ENCODE data around the gene CYTH1. TPM values are rescaled to one million over a fixed set of nuclear protein-coding genes. Genes with fewer than 3 reads are reported as not detected.

CYTH1 gene
- total RNA-seq, 4 donors from 2014 or later: 50.0 to 139 (median 83.7) TPM

DNA sequence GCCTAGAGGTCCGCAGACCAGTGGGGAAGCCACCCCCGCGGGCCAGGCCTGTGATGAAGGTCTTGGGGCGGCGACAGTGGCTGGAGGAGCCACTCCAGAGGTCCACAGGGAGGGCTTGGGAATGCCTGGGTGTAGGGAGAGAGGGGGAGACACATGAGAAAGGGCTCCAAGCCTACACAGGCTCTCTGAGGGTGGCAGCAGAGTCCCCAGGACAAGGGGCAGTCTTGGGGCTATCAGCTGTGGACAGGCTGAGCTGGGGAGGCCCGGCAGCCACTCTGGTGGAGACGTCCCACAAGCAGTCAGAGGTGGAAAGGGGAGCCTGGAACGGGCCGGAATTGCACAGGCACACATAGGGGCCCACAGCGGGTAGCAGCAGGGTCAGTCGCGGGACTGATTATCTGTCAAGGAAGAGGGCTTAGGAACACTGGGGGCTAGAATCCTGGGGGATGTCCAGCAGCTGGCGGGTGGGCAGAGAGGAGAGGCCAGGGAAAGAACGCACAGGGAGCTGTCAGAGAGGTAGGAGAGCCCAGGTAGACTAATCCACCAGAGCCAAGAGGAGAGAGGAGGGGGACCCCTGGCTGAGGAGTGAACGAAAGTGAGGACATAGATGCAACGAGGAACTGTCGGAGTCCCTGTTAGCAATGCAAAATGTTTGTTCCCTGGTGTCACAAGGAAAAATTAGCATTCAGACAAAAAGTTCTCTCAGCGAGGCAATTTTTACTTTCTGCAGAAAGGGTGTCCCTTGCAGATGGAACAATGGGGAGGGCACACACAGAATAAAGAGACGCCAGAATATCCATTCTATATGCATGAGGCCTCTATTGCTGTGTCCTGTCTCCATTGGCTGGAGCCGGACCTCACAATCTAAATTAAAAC lies 111.0 kb downstream of the CYTH1 start:
- ATAC-seq (ENCODE audit: low FRiP score) (no peak), DNase-seq (ENCODE audit: low spot score) (no peak)
- TF ChIP-seq, protein P1, sequence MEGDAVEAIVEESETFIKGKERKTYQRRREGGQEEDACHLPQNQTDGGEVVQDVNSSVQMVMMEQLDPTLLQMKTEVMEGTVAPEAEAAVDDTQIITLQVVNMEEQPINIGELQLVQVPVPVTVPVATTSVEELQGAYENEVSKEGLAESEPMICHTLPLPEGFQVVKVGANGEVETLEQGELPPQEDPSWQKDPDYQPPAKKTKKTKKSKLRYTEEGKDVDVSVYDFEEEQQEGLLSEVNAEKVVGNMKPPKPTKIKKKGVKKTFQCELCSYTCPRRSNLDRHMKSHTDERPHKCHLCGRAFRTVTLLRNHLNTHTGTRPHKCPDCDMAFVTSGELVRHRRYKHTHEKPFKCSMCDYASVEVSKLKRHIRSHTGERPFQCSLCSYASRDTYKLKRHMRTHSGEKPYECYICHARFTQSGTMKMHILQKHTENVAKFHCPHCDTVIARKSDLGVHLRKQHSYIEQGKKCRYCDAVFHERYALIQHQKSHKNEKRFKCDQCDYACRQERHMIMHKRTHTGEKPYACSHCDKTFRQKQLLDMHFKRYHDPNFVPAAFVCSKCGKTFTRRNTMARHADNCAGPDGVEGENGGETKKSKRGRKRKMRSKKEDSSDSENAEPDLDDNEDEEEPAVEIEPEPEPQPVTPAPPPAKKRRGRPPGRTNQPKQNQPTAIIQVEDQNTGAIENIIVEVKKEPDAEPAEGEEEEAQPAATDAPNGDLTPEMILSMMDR (IDR thresholded peaks at IDR 0.05): no peak

DNA sequence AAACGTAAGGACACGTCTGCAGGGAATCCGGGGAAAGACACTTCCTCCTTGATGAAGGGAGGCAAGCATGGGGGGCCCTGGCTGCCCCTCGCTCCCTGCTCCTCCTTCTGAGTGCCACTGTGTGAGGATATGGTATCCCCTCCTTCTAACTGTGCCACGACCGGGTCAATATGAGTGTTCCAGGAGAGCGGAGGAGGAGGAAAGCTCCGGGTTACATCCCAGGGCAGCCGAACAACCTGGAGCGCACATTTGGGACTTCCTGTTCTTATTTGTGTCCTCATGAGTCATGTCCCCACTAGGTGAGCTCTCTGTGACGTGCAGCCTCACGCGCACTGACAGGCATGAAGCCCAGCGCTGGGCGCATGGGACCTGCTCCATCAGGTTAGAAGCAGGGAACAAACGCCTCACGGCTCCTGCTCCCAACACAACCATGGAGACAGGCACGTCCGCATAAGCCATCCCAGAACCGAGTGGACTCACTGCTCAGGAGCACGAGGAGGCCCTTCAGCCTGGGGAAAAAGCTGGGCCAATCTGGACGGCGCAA lies 112.0 kb downstream of the CYTH1 start:
- DNase-seq (ENCODE audit: low spot score): no peak
- TF ChIP-seq, protein P1 (IDR thresholded peaks at IDR 0.05): no peak
- no peak for ATAC-seq (ENCODE audit: low FRiP score)

DNA sequence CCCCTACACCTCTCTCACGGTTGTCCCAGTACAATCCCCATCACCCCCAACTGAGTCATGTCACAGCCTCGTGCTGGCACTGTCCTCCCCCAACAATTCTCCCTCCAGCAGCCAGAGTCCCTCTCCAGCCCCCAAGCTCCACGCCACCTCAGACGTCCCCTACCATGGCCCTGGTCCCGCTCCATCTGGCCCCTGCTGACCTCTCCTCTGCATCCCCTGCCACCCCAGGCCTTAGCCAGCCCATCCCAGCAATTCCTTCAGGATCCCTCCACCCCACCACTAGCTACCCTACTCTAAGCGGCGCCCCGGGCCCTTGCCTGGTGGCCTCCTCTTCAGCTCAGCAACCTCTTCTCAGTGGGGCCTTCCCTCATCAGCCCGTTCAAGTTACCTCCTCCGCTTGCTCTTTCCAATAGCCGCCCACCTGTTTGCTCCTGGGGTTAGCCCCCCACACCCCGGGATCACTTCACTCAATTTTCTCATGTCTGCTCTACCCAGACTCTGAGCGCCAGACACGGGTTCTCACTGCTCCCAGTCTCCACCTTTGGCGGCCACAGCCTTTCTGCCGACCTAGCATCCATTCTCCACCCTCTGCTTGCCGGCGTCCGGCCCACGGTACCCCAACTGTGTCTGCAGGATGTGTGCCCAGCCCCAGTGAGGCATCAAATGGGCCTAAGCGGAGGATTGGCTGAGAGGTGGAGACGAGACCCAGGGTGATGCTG lies 112.7 kb downstream of the CYTH1 start:
- TF ChIP-seq, protein P1 (IDR thresholded peaks at IDR 0.05): no peak
- ATAC-seq (ENCODE audit: low FRiP score) (no peak), DNase-seq (ENCODE audit: low spot score) (no peak)

DNA sequence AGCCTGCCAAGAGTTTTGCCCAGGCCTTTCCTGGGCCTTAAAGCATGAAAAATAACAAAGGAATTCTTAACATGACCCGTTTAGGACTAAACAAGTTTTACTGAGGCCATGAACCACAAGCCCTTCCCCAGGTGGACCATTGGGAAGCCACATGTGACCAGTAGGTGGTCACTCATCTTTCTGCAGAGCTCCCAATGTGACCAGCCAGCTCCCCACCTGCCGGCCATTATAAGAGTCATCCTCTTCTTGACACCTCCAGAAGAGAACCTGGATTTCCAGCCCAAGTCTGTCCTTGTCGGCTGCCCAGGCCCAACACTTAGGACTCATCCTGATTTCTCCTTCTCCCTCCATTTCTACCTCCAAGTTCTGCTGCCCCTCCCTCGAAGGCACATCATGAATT lies 113.2 kb downstream of the CYTH1 start:
- ATAC-seq (ENCODE audit: low FRiP score): no peak
- no peak for DNase-seq (ENCODE audit: low spot score)
- TF ChIP-seq, protein P1 (IDR thresholded peaks at IDR 0.05): no peak

DNA sequence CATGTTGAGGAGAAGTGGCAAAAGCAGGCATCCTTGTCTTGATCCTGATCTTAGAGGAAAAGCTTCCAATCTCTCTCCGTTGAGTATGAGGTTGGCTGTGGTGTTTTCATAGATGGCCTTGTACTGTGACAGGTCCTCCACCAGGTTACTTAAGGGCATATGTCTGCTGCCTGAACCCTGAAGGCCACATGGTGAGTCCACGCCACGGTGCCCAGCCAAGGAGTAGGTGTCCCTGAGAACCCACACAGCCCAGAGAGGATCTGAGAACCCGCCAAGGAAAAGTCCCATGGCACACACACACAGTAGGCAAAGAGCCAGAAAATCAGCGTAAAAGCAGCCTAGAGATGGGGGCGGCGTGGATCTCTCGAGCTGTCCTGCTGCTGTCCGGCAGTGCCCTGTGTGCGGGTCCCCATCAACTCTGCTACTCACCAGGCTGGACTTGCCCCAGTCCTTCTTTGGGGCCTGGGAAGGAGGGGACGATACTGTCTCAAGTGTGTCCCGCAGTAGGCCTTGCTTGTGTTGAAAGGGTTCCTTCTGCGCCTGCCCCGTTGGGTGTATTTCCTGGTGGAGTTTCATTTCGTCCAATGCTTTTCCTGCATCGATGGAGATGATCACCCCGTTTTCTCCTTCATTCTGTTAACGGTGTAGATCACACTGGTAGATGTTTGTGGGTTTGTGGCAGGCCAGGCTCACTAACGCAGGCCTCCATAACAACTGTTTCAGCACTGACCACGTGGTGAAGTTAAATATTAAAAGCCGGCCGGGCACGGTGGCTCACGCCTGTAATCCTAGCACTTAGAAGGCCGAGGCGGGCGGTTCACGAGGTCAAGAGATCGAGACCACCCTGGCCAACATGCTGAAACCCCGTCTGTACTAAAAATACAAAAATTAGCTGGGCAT lies 114.1 kb downstream of the CYTH1 start:
- ATAC-seq (ENCODE audit: low FRiP score): no peak
- no peak for DNase-seq (ENCODE audit: low spot score)
- TF ChIP-seq, protein P1 (IDR thresholded peaks at IDR 0.05): no peak

DNA sequence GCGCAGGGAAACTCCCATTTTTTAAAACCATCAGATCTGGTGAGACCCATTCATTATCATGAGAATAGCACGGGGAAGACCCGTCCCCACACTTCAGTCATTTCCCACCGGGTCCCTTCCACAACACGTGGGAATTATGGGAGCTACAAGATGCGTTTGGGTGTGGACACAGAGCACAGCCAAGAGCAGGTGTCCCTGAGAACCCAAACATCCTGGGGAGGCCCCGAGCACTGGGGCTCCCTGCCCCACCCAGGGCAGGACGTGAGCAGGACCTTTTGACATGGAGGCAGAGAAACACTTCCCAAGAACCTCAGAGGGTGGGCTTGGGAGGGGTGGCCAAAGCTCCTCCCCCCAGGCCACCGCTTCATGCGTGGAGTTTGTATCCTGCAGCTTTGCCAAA lies 115.0 kb downstream of the CYTH1 start:
- ATAC-seq (ENCODE audit: low FRiP score) (no peak), DNase-seq (ENCODE audit: low spot score) (no peak)
- TF ChIP-seq, protein P1 (IDR thresholded peaks at IDR 0.05): no peak

Measured in omental fat pad (tissue), 4 donors.